ENCODE measurements around the gene GPR146.

Gene GPR146

DNA sequence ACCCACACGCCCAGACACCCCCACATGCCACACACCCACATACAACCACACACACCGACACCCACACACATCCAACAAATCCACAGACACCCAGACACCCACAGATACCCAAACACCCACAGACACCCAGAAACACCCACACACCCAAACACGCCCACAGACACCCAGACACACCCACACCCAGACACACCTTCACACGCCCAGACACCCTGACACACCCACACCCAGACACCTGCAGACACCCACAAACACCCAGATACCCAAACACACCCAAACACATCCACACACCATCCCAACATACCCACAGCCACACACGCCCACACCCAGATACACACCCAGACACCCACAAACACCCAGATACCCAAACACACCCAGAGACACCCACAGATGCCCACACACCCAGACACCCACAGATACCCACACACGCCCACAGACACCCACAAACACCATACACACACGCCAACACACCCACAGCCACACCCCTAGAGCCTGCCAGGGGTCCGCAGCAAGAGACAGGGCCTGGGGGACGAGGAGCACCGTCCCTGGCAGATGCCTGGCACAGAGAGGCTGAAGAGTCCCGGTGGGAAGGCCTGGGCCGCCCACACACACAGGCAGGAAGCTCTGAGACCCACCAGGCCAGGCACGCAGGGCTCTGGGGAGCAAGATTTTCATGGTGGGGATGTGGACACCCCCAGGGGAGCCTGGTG is 32.9 kb upstream of the GPR146 start:
- DNase-seq (ENCODE audit: low read depth), result no peak

DNA sequence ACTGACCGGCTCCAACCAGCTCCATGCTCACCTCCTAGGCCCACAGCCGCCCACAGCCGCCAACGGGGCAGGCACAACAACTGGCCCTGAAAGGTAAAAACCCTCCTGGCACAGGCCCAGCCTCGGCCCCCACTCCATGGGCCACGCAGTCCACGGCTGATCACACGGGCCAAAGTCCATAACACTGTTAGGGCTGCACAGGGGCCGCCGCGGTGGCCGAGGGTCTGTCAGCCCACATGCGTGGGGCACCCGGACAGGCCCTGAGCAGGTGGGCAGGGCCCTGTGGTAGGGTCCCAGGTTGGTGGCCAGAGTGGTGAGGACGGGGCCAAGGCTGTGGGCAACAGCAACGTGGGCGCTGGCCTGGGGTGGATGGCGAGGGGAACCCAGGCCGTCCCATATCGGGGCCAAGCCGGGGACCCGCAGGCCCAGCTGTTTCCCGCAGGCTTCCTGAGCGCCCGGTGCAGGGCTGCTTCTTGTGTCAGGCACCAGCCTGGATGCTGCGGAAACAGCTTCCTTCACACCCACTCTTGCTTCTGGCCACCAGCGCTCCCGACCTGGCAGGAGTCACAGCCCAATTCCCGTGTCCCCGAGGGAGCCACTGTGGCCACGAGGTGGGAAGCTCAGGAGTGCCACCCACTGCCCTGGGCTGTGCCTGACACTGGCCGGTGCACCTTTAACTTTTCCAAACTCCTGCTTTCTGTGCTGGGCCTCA is 32.2 kb upstream of the GPR146 start:
- DNase-seq (ENCODE audit: low read depth), result no peak

DNA sequence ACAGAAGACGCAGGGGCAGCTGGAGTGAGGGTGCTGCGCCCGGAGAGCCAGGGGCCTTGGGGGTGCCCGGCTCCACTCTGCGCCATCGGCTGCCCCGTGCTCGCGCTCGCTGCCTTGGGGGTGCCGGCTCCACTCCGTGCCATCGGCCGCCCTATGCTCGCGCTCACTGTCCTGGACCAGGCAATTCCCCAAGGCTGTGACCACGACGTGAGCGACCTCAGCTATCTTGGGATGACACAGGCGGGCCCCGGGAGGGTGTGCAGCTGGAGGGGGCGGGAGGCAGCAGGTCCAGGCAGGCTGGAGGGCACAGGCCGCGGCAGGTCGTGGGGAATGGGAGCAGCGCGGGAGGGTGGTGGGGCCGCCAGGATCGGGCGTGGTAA is 31.6 kb upstream of the GPR146 start:
- DNase-seq (ENCODE audit: low read depth), result no peak

DNA sequence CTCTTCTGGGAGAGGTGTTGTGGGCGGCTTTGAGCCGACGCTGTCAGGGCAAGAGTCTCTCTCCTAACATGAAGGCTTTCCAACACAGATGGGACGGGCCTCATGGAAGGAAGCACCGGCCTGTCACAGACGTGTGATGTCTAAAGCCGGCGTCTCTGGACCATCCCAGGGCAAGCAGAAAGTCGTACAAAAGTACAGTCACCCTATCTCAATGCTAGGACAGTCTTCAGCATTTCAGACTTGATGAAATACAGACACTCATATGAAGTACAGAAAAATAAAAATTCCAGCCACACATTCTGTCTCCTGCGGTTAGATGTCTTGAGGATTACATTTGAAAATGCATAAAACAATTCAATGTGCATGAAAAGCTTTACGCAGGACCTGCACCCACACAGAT is 30.8 kb upstream of the GPR146 start:
- no peak for DNase-seq (ENCODE audit: low read depth)

DNA sequence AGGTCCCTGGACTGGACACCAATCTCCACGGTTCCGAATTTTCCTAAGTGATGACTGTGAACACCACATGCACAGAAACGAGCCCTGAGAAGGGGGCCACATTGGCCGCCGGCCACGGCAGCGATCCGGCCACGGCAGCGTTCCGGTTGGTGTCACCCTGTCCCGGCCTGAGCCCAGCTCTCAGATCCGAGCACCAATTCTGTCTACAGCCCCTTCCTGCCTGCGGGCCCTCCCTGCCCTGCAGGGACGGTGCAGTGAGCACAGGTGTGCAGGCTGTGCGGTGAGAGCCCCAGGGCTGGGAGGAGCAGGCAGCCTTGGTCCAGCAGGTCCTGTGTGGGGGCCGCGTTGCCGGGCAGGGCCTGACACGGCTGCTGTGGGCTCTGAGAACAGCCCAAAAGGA is 29.7 kb upstream of the GPR146 start:
- no peak for DNase-seq (ENCODE audit: low read depth)

DNA sequence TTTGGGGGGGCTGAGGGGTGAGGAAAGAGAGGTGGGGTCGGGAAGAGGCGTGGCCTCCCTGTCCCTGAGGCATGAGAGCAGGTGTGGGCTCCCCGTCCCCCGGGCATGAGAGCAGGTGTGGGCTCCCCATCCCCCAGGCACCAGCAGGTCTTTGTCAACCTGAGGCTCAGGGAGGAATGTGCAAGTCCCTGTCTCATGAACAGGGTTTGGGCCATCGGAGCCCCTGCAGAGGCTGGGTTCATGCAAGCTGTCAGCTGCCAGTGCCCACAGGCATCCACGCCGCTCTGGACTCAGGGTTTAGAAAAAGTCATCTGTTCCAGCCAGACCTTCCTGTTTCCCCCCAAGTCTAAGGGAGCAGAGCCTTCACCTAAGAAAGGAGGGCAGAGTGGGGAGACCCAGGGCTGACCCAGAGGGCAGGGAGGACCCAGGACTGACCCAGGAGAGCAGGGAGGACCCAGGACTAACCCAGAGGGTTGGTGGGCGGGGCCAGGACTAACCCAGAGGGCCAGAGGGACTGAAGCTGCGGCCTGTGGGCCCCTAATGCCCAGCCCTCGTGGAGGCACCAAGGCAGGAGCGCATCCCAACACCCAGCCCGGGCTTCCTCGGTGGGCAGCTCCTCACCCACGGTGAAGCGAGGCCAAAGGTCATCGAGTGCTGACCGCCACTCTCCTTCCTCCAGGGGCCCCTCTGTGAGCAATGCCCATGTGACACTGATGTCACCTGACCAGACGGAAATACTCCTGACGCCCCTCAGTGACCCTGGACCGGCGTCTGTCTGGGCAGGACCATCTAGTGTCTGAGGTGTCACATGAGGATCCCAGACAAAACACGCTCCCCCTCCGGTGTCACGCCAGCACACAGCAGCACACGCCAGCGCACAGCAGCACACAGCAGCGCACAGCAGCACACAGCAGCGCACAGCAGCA is 28.9 kb upstream of the GPR146 start:
- no peak for DNase-seq (ENCODE audit: low read depth)

DNA sequence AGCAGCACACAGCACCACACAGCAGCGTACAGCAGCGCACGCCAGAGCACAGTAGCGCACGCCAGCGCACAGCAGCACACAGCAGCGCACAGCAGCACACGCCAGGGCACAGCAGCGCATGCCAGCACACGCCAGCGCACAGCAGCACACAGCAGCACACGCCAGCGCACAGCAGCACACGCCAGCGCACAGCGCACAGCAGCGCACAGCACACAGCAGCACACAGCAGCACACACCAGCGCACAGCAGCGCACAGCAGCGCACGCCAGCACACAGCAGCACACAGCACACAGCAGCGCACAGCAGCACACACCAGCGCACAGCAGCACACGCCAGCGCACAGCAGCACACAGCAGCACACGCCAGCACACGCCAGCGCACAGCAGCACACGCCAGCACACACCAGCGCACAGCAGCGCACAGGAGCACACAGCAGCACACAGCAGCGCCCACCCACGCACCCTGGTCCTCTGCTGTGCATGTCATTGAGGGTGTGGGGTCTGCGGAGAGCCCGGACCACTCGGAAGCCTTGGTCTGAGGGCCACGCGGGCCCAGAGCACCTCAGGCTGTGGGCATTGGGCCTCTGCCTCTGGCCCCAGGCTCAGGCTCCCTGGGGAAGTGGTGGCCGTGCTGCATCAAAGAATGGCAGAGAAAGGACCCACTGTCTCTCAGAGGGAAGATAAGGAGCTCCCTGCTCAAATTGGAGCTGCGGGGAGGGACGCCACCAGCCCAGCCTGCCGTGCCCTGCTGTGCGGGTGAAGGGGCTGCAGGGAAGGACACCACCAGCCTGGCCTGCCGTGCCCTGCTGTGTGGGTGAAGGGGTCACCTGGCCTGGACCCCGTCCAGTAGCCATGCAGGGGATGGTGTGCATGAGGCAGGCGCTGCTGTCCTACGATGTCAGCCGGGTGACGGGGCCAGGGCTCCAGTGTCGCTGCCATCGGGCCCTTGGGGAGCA is 27.5 kb upstream of the GPR146 start:
- DNase-seq (ENCODE audit: low read depth), result no peak

DNA sequence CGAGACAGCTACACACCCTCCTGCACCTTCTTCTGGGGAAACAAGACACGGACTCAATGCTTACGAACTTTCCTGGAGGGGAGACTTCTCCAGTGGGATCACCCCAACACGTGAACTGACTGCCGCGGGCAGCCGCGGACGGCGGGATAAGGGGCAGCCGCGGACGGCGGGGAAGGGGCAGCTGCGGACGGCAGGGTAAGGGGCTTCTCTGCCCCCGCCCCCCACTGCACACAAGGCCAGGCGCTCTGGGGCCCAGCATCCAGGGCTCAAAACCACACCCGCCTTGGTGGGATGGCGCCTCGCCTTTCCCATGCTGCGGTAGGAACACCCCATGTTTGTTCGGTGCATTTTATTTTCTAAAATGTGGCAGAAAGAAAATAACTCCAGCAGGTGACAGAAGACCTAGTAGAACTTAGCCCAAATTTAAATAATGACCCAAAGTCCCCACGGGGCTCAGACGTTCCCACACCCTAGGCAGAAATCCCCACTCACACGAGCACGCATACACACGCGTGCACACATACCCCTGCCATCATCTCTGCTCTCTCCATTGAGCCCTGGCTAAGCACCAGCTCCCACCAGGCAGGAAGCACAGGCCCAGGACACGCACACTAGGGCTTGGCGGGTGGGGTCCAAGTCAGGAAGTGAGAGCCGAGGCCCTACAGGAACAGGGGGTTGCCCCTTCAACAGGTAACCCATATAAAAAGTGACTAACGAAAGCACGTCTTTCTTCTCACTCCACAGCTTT is 26.6 kb upstream of the GPR146 start:
- no peak for DNase-seq (ENCODE audit: low read depth)

DNA sequence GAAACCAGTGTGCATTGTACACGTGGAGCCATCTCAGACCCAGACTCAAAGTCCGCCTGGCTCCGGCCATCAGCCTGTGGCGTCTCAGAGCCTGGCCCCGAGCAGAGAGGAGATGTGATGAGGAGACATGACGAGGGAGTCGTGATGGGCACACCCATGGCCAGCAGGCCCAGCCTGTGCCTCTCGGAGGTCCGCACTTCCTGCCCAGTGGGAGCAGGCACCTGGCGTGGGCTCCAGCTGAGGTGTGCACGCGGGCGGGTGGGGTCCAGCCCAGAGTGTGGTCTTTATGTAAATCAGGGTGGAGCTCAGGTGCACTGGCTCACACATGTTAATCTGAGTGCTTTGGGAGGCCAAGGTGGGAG is 26.0 kb upstream of the GPR146 start:
- no peak for DNase-seq (ENCODE audit: low read depth)

DNA sequence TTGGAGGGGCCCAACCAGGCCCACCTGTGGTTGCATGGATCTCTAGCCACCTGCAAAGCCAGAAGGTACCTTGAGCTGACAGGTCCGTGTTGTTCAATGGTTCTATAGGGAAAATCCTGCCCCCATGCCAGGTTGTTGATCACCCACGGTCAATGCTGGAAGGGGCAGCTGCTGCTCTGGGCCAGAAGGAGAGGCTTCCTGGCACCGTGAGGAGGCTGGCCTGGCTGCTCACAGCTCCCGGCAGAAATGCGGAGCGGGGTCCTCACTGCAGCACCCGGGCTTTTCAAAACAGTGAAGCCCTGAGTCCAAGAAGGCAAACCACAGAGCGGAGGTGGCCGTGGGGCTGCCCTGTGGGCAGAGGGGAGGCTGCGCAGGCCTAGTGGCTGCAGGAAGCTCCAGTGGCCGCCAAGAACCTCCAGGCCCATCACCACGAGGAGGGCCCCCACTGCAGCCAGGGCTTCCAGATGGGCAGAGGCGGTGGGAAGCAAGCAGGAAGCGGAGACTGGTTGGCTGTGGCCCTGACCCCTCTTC is 25.0 kb upstream of the GPR146 start:
- DNase-seq (ENCODE audit: low read depth), result no peak

DNA sequence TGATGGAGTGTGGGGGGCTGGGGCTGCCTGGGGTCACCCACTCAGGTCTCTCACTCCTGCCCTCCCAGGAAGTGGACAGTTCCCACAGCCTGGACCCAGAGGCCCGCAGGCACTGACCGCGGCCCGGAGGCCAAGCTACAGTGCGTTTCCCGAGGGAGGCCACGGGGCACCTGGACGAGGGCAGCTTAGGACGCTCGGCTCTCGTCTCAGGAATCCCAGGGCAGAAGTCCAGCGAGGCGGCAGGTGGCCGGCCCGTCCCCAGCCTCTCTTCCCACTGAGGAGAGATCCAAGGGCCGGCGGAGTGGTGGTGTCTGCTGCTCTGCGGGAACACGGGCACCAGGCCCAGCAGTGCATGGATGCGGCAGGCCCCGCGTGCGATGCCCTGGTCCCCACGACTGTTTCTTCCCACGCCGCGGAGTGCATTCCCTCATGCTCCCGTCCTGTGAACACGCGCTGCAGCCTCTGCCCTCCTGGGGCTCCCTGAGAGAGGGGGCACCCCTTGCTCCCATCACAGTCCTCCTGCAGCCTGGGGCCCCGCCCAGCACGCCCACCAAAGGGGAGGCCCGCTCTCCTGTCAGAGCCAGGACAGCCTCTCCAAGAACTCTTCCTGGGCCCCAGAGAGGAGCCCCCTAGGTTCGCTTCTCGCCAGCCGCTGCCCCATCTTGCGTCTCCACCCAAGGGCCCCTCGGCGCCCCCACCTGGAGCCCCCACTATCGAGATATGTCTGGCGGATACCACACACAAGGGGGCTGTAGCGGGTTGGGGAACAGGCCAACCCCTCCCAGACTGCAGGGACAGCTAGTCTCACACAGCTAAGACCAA is 24.3 kb upstream of the GPR146 start:
- no peak for DNase-seq (ENCODE audit: low read depth)

DNA sequence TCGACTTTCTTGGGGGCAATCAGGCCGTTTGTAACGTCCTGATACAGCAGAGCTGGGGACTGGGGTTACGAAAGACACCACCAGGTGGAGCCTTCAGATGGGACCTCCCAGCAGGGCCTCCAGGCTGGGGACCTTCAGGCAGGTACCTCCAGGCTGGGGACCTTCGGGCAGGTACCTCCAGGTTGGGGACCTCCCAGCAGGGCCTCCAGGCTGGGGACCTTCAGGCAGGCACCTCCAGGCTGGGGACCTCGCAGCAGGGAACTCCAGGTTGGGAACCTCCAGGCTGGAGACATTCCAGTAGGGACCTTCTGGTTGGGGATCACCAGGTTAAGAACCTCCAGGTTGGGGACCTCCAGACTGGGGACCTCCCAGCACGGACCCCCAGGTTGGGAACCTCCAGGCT is 23.5 kb upstream of the GPR146 start:
- no peak for DNase-seq (ENCODE audit: low read depth)

DNA sequence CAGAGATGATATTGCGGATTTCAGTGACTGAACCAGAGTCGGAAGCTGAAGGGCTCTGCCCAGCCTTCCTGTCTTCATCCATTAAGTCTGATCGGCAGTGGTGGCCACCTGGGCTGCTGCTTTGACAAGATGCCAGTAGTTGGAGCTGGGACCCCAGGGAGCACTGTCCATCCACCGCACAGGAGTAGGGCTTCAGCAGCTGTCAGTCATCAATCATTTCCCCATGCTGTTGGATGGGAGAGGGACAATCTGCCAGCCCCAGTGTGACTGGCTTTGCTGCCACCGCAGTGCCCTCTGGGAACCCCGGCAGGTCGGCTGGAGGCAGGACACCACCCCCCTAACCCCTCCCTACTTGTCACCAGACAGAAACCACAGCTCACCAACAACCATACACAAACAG is 23.0 kb upstream of the GPR146 start:
- DNase-seq (ENCODE audit: low read depth), result no peak

DNA sequence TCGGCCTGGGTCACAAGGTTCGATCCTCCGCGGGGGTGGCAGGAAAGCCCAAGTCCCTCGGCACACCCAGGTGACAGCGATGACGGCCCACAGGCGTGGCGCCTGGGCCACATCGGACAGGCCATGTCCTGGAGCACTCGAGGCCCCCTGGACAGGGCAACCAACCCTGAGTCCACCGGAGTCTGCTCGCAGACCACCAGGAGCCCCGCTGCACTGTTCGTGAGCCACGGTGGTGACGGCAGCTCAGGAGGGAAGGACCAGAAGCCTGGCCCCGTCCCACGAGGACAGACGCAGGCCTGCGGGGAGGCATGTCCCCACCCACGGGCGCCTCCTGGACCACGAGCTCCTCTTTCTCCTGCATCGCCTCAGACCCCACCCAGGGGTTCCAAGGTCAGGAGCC is 22.4 kb upstream of the GPR146 start:
- no peak for DNase-seq (ENCODE audit: low read depth)

DNA sequence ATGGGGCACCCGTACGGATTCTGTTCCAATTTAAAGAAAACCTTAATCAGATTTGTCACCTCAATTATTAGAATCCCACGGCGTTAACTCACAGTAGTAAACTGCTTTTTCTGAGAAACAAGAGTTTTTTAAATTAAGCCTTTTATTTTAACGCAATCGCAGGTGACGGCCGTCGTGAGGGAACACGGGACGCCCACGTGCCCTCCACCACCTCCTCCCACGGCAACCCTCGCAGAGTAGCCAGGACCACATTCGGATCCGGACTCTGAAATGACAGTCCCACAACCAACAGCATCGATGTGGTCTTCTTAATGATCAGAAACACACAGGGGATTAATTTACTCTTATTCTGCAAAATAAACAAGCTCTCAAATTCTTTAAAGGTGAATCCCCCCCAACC is 22.0 kb upstream of the GPR146 start:
- DNase-seq (ENCODE audit: low read depth), result no peak

DNA sequence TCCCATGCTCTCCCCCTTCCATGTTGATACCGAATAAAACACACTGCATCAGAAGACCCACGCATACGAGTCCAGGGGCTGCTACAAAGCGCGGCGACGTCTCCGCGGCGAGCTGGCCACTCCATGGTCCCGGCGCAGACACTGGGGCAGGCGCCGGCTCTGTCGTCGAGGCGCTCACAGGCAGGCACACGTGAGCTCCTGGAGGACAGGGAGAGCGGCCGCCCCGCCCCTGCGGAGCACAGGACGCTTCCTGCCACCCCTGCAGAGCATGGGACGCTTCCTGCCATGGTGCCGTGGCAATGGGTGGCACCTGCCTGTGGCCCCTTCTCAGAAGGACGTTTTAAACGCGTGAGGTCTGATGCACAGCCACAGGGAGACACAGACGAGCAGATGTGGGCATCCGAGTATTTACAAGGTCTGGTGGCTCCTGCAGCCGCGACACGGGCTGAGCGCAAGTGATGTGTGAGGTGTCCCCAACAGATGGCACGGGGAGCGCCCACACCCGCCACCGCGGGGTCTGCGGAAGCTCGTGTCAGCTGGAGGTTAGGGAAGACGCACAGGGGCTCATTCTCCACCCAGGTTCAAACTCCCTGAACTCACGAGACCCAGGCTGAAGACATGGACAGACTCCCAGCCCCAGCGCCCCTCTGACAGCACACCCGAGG is 21.4 kb upstream of the GPR146 start:
- DNase-seq (ENCODE audit: low read depth), result no peak

DNA sequence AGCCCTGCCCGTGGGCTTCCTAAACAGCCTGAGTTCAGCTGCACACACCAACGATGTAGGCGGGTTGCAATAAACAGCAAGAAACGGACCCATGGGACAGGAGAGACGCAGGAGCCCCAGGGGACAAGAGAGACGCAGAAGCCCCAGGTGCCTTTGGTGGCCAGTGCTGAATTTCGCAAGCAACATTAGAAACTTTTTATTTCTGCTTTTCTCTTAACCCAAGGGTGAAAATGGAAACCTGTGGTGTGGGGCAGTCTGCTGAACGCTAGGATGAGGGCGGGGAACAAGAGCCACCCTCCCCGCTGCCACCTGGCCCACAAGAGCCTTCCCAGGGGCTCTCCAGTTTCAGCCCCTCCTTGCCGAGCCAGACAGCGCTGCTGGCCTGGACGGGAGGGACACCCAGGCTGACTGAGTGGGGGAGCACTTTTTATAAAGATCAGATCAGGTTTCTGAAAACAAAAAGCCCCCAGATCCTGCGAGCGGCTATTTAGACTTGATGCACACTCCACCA is 20.0 kb upstream of the GPR146 start:
- no peak for DNase-seq (ENCODE audit: low read depth)

DNA sequence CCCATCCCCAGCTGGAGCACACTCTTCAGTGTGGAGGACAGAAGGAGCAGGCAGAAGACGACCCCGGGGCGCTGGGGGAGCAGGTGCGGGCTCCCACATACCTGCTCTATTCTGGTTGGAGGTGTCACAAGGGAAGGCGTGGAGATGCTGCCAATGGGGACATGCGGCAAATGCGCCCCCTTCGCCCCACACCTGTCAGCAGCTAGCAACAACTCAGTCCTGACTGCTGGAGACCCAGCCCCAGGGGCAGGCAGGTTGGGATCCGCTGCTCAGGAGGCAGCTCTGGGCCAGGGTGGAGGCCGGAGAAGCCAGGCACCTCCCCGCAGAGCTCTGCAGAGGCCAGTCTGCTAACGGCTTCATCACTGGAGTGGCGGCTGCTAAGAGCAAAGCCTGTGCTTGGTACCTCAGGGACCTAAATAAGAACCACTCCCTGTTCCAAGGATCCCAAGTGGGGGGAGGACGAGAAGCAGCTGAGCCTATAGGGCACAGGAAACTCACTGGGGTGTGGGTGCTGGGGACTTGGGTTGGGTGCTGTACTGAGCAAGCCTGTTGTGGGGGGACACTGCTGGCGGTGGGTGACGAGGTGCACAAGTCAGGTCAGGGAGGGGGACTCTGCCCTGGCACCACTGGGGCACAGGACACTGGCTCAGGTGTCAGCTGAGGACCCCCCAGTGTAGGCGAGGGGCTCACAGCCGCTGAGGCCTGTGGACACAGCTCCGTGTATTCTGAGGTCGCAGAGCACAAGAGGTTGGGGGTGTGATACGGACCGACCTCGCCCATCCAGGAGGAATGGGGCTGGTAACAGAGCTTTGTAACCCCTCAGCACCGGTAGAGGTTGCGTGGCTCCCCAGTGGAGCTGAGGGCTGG is 19.2 kb upstream of the GPR146 start:
- DNase-seq (ENCODE audit: low read depth), result no peak
